ENCODE measurements around the gene WWOX.

DNA sequence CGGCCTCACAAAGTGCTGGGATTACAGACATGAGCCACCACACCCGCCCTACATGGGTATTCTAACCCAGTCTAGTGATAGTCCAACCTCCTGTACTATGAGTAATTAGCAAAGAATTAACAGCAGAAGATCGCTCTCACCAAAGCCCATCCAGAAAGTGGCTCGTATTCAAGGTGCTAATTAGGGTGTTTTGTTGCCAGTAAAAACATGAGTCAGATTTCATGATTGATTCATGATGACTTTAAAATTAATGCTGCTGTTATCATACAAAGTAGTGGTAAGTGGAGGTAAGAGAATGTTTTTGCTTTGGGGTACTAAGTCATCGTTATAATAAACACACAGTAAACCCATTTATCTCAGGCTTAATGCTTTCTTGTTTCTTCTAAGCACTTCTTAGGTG, 428.8 kb downstream of the WWOX start:
- TF ChIP-seq, protein P1, sequence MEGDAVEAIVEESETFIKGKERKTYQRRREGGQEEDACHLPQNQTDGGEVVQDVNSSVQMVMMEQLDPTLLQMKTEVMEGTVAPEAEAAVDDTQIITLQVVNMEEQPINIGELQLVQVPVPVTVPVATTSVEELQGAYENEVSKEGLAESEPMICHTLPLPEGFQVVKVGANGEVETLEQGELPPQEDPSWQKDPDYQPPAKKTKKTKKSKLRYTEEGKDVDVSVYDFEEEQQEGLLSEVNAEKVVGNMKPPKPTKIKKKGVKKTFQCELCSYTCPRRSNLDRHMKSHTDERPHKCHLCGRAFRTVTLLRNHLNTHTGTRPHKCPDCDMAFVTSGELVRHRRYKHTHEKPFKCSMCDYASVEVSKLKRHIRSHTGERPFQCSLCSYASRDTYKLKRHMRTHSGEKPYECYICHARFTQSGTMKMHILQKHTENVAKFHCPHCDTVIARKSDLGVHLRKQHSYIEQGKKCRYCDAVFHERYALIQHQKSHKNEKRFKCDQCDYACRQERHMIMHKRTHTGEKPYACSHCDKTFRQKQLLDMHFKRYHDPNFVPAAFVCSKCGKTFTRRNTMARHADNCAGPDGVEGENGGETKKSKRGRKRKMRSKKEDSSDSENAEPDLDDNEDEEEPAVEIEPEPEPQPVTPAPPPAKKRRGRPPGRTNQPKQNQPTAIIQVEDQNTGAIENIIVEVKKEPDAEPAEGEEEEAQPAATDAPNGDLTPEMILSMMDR (IDR thresholded peaks at IDR 0.05) = no peak
- TF ChIP-seq POLR2A (IDR thresholded peaks at IDR 0.05) (no peak), EP300 (IDR thresholded peaks at IDR 0.05) (no peak)
